Adrenal gland (tissue), 12 donors: ENCODE results near the gene CREB3L1. TPM values are rescaled to one million over a fixed set of nuclear protein-coding genes. Genes with fewer than 3 reads are reported as not detected.

Experiments used
- DNase-seq, 7 donors: peaks; one replicate each; pipeline ENCODE4 v3.0.0-alpha.2; 2019 to 2020
- H3K27ac ChIP-seq, 5 donors: fragments of 200-600 bp; sonication (generic) in 4 of 5; 1 replicate in 3 of 5; 2 replicates in 2 of 5; pipeline versions ENCODE4 v1.5.1 to v1.8.0; 2016 to 2020; ENCODE audit warnings: mild to moderate bottlenecking in 1 of 5
- H3K27me3 ChIP-seq: fragments of 200-600 bp; 2 replicates; pipeline ENCODE4 v1.8.0; 2021
- H3K36me3 ChIP-seq, 2 donors: fragments of 200-600 bp; replicated peaks in 1 of 2; 1 replicate in 1 of 2; 2 replicates in 1 of 2; pipeline versions ENCODE4 v1.5.1 to v1.8.0; 2018 to 2022
- H3K4me1 ChIP-seq, 2 donors: fragments of 200-600 bp; replicated peaks in 1 of 2; 1 replicate in 1 of 2; 2 replicates in 1 of 2; pipeline versions ENCODE4 v1.5.1 to v1.8.0; 2018 to 2021
- H3K4me3 ChIP-seq, 4 donors: fragments of 200-600 bp; sonication (generic) in 3 of 4; one replicate each; pipeline ENCODE4 v1.5.1; 2016 to 2018
- H3K9me3 ChIP-seq, 3 donors: fragments of 200-600 bp; sonication (generic) in 1 of 3; replicated peaks in 1 of 3; 1 replicate in 2 of 3; 2 replicates in 1 of 3; pipeline versions ENCODE4 v1.5.1 to v1.8.0; 2016 to 2021
- CTCF ChIP-seq, 6 experiments: fragments of 450-650 bp in 4 of 6; fragments of 200-600 bp in 2 of 6; sonication (generic) in 1 of 6; IDR thresholded peaks; 1 replicate in 5 of 6; 2 replicates in 1 of 6; pipeline versions ENCODE4 v1.5.1 to v1.8.0; 2016 to 2021; ENCODE audit warnings: antibody characterized with exemption in 6 of 6, mild to moderate bottlenecking in 2 of 6, moderate library complexity in 1 of 6
- POLR2A ChIP-seq, 2 donors: fragments of 450-650 bp; IDR thresholded peaks; one replicate each; pipeline ENCODE4 v1.6.1; 2017; ENCODE audit warnings: antibody characterized with exemption in 2 of 2, mild to moderate bottlenecking in 2 of 2, moderate library complexity in 1 of 2
- WGBS, 4 donors: extraction: QIAGEN DNeasy Blood & Tissue Kit in 2 of 4; methylation state at CpG; one replicate each; pipeline versions ENCODE4 v1.1.5 to v1.1.7; 2013 to 2017; 5-methylcytosine and 5-hydroxymethylcytosine counted together
- intact Hi-C, 2 donors: fragments of 100-400 bp; cut with DNase I; formaldehyde crosslinking; loops; one replicate each; pipeline versions ENCODE4 v1.14.1 to v1.15.0; 2022 to 2023
- polyA plus RNA-seq, 3 donors: library from polyadenylated mRNA; stranded (reverse); fragments of 200-250 nt in 2 of 3; fragments of 350-450 nt in 1 of 3; fragmentation: Illumina TruSeq in 1 of 3; extraction: RNeasy Lipid Tissue Mini Kit (QIAGEN cat#74804) in 1 of 3; gene quantifications; one replicate each; pipeline ENCODE4 v1.2.3, GENCODE V29; 2013 to 2014
- total RNA-seq, 9 donors: library from RNA; depleted of rRNA in 4 of 9; stranded (reverse); fragments of >200 nt in 4 of 9; fragments of 120-200 nt in 1 of 9; fragmentation: NEBNext Ultra II Directional in 1 of 9; extraction: Animal tissue kit (Norgen Biotek cat#: 25700) in 1 of 9; gene quantifications; one replicate each; pipeline versions ENCODE4 v1.1.0 to v1.2.4, GENCODE V29; 2013 to 2023
- donor health status: healthy with polysubstance abuse.
- donor health status: Bipolar disorder and iron deficiency.
- donor health status: DM: yes; HTN: yes; CAD: no.
- donor health status: DM: no; HTN: no; CAD: no.
- donor health status: DM: no; HTN: no; CAD: no.
- donor health status: DM: yes; HTN: yes; CAD: no.

Gene CREB3L1
- total and polyA plus RNA-seq, 12 donors: 5.4 to 31.7 (median 26.2) TPM

DNA sequence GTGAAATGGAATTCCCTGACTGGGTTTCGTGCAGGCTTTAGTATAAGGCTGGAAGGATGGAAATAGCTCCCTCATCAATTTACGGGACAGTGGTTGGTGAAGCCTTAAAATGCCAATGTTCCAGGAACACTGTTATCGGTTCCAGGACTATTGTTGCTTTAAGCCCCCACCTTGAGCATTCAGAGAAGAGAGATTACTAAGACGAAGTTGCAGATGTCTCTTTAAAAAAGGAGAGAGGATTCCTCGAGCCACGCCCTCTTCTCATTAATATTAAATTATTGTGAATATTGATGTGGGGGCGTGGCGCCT lies 195 bp upstream of the CREB3L1 start:
- 11 to 12% (median 12%) methylated on average over 8 of the region's 8 CpGs for WGBS, 4 donors
- Histone ChIP-seq H3K4me1 (peaks cover 32 to 49% of the 10 kb centered on the region in 2 donors), H3K9me3 (no peaks in the 10 kb centered on the region), H3K27me3 (no peaks in the 10 kb centered on the region), H3K36me3 (no peaks in the 10 kb centered on the region), H3K4me3 (peak overlapping the region in 2 of 4 donors; percentile 77 to 85), H3K27ac (peak overlapping the region in 2 of 5 donors; percentile 65 to 78)
- TF ChIP-seq POLR2A (IDR thresholded peaks at IDR 0.05): no peak
- no peak for TF ChIP-seq CTCF (IDR thresholded peaks at IDR 0.05)
- peak in 3 of 7 donors; percentile 86 to 88 (median 87) for DNase-seq
- intact Hi-C loops: no loop called here

GRCh38 chr11:46278387-46279125 lies 1.1 kb downstream of the CREB3L1 start:
- no peak for TF ChIP-seq POLR2A (IDR thresholded peaks at IDR 0.05)
- peak; percentile 54 to 71 (median 58) for TF ChIP-seq CTCF (IDR thresholded peaks at IDR 0.05)
- Histone ChIP-seq H3K9me3 (no peaks in the 10 kb centered on the region), H3K27ac (peak overlapping the region in 4 of 5 donors; percentile 16 to 78 (median 66)), H3K4me1 (peaks cover 24 to 37% of the 10 kb centered on the region in 2 donors), H3K4me3 (peak overlapping the region; percentile 36 to 85 (median 70)), H3K36me3 (no peaks in the 10 kb centered on the region), H3K27me3 (no peaks in the 10 kb centered on the region)
- 11 to 14% (median 13%) methylated on average over 11 to 22 of the region's 22 CpGs for WGBS, 4 donors
- DNase-seq: peak; percentile 67 to 81 (median 73)
- intact Hi-C loops: no loop called here

DNA sequence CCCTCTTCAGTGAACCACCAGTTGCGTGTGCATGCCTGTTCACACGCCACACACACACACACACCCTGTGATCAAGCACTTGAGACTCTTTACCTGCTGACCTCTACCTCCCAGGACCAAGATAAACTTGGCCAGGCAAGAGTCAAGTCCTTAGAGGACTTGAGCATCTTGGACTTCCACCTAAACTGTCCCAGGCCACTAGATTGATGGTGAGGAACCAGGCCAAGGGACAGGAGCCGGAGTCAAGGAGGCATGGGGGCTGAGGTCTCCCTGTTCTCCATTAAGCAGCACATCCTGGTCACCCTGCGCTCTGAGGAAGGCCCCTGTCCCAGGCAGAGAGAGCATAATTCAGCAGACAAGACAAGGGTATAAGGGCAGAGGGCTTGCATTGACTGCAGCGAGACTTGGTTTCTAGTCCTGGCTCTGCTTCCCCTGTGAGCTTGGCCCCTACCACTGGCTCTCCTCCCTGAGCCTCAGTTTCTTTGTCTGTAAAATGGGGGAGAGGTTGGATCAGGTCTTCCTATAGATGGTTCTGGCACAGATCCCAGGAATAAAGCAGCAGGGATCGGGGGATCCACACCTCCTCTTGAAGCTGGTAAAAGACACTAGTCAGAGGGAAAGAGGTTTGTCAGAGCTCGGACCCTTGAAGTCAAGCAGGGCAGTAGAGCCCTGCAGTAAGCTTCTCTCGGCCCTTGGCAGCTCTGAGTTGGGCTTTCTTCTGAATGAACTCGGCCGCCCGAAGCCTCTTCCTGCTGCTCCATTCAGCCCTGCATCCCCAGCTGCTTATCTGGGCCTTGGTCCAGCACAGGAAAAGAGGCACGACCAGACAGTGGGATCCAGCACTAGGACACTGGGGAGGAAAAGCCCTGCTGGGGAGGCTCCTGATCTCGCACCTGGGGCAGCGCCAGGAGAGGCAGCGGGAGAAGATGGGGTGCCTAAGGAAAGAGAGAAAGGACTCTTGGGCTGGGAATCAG lies 2.0 kb downstream of the CREB3L1 start:
- no peaks in the 10 kb centered on the region for H3K9me3 ChIP-seq
- TF ChIP-seq POLR2A (IDR thresholded peaks at IDR 0.05): no peak
- no peaks in the 10 kb centered on the region for H3K36me3 ChIP-seq
- H3K4me3 ChIP-seq: peak overlapping the region in 1 of 4 donors; percentile 77
- 51 to 58% (median 55%) methylated on average over 13 to 15 of the region's 15 CpGs for WGBS, 4 donors
- intact Hi-C loops: no loop called here
- H3K27ac ChIP-seq: peak overlapping the region in 2 of 5 donors; percentile 67 to 78
- H3K4me1 ChIP-seq: peaks cover 24 to 32% of the 10 kb centered on the region in 2 donors
- DNase-seq: peak; percentile 35 to 81 (median 65)
- H3K27me3 ChIP-seq: no peaks in the 10 kb centered on the region

DNA sequence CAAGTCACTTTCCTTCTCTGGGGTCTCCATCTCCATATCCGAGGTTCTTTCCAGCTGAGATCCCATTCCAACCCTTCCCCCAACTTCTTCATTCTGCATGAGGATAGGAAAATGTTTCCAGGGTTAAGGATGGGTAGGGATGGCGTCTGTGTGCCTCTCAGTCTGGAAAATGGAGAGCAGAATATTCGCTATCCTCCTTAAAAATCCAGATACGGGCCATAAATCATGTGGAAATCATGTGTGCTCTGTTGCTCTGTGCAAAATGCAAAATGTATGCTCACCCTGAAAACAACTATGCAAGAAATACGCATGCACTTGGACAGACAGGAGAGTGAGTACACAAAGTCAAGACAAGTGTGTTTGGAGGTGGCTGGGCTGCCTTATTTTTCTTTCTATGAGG lies 3.2 kb downstream of the CREB3L1 start:
- H3K36me3 ChIP-seq: no peaks in the 10 kb centered on the region
- intact Hi-C loops: no loop called here

More for the DNA sequence above, 3.2 kb downstream of the CREB3L1 start:
- Histone ChIP-seq H3K4me1 (peaks cover 22 to 30% of the 10 kb centered on the region in 2 donors), H3K27me3 (no peaks in the 10 kb centered on the region), H3K4me3 (no peak overlapping the region), H3K9me3 (no peaks in the 10 kb centered on the region), H3K27ac (no peak overlapping the region)
- TF ChIP-seq POLR2A (IDR thresholded peaks at IDR 0.05) (no peak), CTCF (IDR thresholded peaks at IDR 0.05) (no peak)
- WGBS, 4 donors: 72 to 81% (median 78%) methylated on average over 5 of the region's 5 CpGs
- DNase-seq: no peak
